GM18907 (cell line): ENCODE results near the gene MCOLN2.
"Not testable (repeated sequence)": the region's sequence is repeated elsewhere in the genome, so short reads cannot be mapped to it uniquely, and the experiment has no call there.

ENCODE experiments used
- ATAC-seq: cut with Tn5 transposase; IDR thresholded peaks from one replicate; pipeline ENCODE4 v1.9.1; 2021; ENCODE audit warnings: mild to moderate bottlenecking, moderate library complexity; ENCODE audit not compliant: unreplicated experiment

Gene MCOLN2

DNA sequence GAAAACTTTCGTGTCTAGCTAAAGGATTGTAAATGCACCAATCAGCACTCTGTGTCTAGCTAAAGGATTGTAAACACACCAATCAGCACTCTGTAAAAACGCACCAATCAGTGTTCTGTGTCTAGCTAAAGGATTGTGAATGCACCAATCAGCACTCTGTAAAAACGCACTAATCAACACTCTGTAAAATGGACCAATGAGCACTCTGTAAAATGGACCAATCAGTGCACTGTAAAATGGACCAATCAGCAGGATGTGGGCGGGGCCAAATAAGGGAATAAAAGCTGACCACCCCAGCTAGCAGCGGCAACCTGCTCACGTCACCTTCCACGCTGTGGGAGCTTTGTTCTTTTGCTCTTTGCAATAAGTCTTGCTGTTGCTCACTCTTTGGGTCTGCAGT, 94.2 kb downstream of the MCOLN2 start:
- not testable (repeated sequence) for ATAC-seq

DNA sequence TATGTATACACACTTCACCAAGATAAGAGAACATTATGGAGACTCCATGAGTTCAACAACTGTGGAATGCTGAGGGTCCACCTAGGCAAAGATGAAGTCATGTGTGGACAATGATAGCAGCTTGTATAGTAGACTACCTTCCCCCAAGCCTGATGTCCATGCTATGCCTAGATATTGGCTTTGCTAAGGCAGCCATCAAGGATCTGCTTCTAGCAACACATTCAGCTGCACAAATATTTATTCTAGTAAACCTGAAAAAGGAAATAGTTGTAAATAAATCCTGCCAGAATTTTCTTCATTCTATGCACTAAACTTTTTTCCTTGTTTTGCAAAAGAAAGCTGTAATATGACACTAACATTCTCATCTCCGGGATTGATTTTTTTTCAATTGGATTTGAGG, 96.9 kb downstream of the MCOLN2 start:
- ATAC-seq = no peak

DNA sequence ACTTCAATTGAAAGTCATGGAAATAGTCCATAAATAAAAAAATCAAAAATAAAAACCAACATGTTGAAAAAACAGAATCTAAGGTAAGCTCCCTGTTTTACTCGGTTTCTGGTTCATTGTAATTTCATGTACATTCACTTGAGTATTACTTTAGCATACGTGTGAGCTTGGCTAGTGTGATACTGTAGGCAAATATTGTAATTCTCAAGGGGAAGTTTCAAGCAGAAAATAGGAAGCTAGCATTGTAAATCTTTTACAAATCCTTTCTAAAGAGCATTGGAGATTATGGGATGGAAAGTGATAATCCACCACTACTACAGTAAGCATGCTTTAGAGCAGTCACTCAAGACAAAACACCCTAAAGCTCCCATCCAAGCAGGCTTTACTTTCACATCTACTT, 100.6 kb downstream of the MCOLN2 start:
- no peak for ATAC-seq

DNA sequence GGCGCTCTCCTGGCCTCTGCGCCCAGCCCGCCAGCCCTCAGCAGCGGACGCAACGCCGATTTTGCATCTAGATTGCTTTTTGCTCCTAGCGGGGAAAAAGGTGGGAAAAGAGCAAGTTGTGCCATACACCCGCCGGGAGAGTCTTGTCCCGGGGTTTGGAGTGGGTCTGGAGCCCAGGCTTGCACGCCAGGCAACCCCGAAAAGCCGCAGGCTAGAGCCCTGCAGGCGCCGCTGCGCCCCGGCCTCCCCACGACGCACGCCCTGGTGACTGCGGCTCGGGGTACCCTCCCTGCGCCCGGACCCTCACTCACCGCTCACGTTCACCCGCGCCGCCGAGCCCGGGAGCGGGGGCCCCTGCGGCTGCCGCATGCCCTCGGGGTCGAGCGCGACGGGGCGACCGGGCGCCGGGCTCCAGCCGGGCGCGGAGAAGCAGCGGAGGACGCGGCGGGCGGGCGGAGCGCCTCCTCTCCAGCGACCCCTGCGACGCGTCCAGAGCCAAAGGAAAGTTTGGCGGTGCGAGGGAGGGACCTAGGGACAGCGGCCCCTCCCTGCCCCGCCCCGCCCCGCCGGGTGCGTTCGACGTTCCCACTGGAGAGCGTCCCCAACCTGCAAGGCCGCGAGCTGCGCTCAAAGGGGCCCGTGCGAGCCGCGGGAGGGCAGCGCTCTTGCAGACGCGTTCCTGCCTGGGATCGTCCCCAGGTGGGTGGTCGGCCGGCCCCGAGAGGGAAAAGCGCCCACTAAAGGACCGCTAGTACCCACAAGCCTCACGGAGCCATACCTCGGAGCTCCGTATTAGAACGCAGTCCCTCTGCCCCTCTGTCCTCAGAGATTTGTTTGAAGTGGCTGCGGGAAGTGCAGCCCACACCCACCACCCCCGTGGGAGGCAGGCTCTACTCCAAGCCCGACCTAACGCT, 104.0 kb downstream of the MCOLN2 start, which contains the start of gene LPAR3:
TSS of gene LPAR3 (minus strand) at position 502 of the 914 bp plus-strand sequence. CDS start 27,086 bp downstream, outside the sequence.
- no peak for ATAC-seq

DNA sequence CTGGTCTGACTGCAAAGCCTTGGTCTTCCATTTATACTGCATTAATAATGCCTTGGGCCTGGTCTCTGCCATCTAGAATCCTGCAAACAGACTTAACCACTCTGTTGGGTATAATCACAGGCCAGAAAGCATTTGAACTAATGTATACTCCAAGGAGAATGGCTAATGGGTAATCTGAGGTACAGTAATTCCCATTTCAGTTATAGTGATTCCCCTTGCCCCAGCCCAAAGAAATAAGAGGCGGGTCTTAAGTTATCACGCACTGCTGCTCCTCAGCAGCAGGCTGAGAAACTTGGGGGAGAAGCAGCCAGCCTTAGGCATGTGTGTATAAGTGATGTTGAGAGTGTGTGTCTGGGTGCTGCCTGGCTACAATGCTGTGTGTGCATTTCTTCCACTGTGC, 106.3 kb downstream of the MCOLN2 start:
- no peak for ATAC-seq

DNA sequence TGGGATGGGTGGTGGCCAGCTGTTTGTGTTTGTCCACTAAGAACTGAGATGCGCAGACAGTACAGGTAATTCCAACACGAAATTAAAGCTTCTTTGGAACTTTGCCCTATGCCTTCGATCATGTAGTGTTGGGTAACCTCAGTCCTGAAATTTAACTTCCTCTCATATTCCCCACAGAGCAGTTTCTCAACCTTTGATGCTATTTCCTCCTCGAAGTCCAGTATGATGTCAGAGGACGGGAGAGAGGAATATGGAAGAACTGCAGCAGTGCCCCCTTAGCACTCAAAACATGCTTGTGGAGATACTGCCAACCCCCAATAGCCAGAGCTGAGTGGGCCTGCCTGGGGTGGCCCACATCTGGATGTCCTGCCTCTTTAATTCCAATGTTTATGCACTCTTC, 107.5 kb downstream of the MCOLN2 start:
- ATAC-seq = no peak

DNA sequence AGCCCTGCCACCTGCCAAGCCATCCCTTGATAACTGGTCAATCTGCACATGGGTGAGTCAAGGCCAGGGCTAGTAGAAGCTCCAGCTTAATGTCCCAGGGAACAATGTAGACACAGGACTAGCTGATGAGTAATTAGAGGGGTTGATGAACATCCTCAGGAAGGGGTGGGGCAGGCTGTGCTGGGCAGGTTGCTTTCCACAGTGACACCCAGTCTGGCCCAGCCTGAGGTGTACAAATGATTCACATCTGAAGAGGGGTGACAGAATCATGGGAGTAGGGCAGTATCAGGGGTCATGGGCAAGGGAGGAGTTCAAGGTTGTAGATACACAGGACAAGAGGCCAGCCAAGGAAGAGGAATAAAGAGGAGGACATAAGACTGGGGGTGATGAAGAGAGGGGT, 108.2 kb downstream of the MCOLN2 start:
- no peak for ATAC-seq

DNA sequence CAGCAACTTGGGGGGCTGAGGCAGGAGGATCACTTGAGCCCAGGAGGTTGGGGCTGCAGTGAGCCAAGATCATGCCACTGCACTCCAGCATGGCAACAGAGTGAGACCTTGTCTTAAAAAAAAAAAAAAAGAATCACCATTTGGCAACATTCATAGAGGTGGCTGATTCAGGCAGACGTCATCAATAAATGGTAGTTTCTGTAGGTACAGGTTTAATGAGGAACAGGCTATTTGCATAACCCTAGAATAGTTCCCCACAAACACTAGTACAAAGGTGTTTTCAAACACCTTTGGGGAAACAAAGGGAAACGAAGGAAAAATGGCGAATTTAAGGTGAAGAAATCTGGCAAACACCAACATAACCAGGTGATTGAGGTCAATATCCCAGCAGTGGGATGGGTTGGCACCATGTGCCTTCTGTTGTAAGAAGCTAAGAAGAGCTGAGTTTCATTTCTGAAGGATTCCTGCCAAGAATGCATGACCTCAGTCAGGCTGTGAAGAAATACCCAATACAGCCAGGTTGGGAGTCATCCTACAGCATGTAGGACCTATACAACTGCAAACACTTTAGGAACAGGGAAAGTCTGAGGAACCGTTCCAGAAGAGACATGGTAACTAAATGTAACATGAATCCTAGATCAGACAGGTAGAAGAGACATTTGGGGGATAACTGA, 109.5 kb downstream of the MCOLN2 start:
- ATAC-seq = no peak

DNA sequence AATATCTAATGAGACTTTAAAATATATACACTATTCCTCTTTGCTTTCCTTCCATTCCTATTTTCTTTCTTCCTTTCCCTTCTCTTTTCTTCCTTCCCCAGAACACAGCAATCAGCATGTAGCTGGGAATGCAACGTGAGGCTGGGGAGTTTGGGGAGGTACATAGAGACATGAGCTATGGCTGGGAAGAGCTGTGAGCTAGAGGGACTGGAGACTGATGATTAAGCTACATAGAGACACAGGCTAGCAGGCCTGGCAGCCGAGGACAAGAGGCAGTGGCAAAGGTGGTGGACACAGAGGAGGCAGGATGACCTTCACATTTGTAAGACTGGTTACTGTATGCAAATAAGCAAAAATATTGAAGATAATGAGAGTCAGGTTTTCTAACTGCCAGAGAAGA, 111.4 kb downstream of the MCOLN2 start:
- ATAC-seq = no peak

DNA sequence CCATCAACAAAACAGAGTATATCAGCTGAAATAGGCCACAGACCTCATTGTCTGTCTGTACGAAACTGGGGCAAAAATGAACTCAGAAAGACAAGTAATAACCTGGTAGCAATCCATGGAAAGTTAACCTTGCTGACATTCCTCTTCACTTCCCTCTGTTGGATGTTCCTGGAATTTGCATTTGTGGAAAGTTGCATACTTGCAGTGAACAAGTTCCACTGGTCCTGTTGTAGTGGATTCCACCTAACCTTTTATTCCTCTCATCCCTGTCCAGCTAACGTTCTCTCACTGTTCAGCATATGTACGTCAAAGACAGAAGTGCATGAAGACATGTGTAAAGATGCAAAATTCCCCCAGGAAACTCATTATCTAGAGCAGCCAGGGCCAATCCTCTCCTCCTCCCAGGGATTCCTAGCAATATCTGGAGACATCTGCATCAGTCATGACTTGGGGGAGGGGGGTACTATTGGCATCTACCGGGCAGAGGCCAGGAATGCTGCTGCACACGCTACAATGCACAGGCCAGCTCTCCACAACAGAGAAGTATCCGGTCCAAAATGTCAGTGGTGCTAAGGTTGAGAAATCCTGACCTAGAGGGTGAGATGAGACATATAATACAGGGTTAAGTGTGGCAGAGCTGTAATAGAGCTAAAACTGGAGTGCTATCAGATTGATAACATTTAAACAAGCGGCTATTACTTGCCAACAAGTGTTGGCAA, 112.1 kb downstream of the MCOLN2 start:
- ATAC-seq = no peak

DNA sequence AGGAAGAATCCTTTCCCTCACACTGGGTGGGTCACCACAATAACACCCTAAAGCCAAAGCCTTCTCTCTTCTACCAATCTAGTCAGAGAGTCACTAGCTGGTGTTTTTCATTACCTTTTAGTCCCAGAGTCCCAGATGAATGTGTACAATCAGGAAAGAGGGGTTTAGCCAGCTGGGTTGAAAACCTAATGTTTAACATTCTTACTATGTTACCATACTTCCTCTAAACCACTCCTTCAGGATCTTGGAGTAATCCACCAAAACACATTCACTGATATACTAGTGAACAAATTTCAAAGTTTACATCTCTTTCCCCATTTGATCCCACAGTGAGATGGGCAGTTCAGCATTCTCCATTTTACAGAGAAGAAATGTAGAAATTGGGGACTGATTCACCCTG, 113.6 kb downstream of the MCOLN2 start:
- ATAC-seq = no peak

DNA sequence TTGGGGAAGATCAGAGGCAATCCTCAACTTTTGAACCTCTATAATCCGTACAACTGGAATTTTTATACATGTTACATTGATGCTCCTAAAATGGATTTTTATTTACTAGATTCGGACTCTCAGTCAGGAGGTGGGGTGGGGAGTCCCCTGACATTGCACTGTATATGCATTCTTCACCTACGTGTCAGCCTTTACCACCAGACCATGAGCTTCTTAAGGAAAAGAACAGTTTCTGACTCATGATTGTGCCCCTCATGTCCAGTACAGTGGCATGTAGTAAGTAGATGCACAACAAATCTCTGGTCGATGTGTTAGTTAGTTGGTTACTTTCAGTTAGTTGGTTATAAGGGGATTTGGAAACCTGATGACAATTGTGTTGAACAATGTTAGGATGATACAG, 119.3 kb downstream of the MCOLN2 start:
- ATAC-seq = no peak

DNA sequence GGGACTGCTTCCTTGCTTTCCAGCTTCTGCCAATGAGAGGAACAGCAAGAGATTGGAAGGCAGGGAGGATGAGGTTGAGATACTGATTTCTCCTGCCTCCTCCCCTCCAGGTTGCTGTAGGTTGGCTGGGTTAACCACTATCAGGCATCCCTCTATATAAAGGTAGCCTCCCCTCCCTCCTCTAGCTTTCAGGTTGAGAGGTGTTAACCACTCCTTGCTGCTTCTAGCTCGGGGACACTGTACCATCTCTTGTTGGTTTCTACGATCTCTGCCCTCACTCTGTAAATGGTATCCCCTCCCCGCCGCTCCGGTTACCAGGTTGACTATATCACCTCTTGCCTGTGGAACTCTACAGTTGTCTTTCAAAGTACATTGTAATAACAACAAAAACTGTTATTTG, 120.6 kb downstream of the MCOLN2 start:
- ATAC-seq = no peak
